Fibroblast of villous mesenchyme (primary cell): ENCODE measurements around the gene ANKIB1. TPM values are rescaled to one million over a fixed set of nuclear protein-coding genes. Genes with fewer than 3 reads are reported as not detected.
A peak's percentile ranks its signal among the peaks of the same experiment; 100 is the strongest.

Experiments used
- DNase-seq: peaks from one replicate; pipeline ENCODE4 v3.0.0-alpha.2; 2010; ENCODE audit warnings: low read depth
- H3K4me3 ChIP-seq: 2 replicates; pipeline ENCODE4 v1.5.1; 2011; ENCODE audit warnings: low read depth, mild to moderate bottlenecking, low read length
- CTCF ChIP-seq: IDR thresholded peaks from 2 replicates; pipeline ENCODE4 v1.5.1; 2012; ENCODE audit warnings: low read depth, mild to moderate bottlenecking, low read length; ENCODE audit not compliant: insufficient read depth
- total RNA-seq: library from RNA; depleted of rRNA; stranded (reverse); fragments of >200 nt; gene quantifications from 2 replicates; pipeline ENCODE4 v1.2.3, GENCODE V29; 2012

Gene ANKIB1
- total RNA-seq, 1 donor: 91.1 TPM

- H3K4me3 ChIP-seq: no peak overlapping the region
- peak; percentile 5 for DNase-seq
- TF ChIP-seq CTCF: no peak
Measured at GRCh38 chr7:92228100-92228499, 17.7 kb upstream of the ANKIB1 start.

GRCh38 chr7:92228742-92229141 is 17.0 kb upstream of the ANKIB1 start:
- no peak overlapping the region for H3K4me3 ChIP-seq
- TF ChIP-seq CTCF: no peak
- DNase-seq: no peak

- TF ChIP-seq CTCF: no peak
- DNase-seq: no peak
- H3K4me3 ChIP-seq: no peak overlapping the region
Measured at GRCh38 chr7:92230547-92230946, 15.2 kb upstream of the ANKIB1 start.

- no peak for TF ChIP-seq CTCF
- DNase-seq: no peak
- no peak overlapping the region for H3K4me3 ChIP-seq
Measured at GRCh38 chr7:92242972-92243371, 2.8 kb upstream of the ANKIB1 start.

- TF ChIP-seq CTCF: no peak
- peak overlapping the region; percentile 98 for H3K4me3 ChIP-seq
- peak; percentile 51 for DNase-seq
Measured at GRCh38 chr7:92244808-92245486, 827 bp upstream of the ANKIB1 start.

GRCh38 chr7:92246360-92247101 is 757 bp downstream of the ANKIB1 start:
- peak; percentile 36 for DNase-seq

More at GRCh38 chr7:92246360-92247101, 757 bp downstream of the ANKIB1 start:
- no peak for TF ChIP-seq CTCF
- H3K4me3 ChIP-seq: peak overlapping the region; percentile 98
